Brain microvascular endothelial cell (primary cell): ENCODE data around the gene RXRB.

Source experiments
- DNase-seq: peaks from one replicate; pipeline ENCODE4 v3.0.0-alpha.2; 2020
- H3K27ac ChIP-seq: fragments of 250-450 bp; sonication (Bioruptor Pico); 2 replicates; pipeline ENCODE4 v1.5.1; 2020; ENCODE audit warnings: mild to moderate bottlenecking, moderate library complexity
- H3K27me3 ChIP-seq: fragments of 250-450 bp; sonication (Bioruptor Pico); replicated peaks from 2 replicates; pipeline ENCODE4 v1.5.1; 2020; ENCODE audit warnings: mild to moderate bottlenecking
- H3K36me3 ChIP-seq: fragments of 250-450 bp; sonication (Bioruptor Pico); replicated peaks from 2 replicates; pipeline ENCODE4 v1.5.1; 2020; ENCODE audit warnings: mild to moderate bottlenecking
- H3K4me3 ChIP-seq: 2 replicates; pipeline ENCODE4 v1.5.1; 2011; ENCODE audit warnings: low read depth, mild to moderate bottlenecking, control low read depth, low read length, moderate library complexity
- in situ Hi-C: cut with HindIII; loops from 2 replicates; pipeline ENCODE4 v1.10.0; 2017; ENCODE audit warnings: low sequenced_read_pairs, low pct_ligation_motif_present
- TF ChIP-seq, protein P1 (sequence below): IDR thresholded peaks from 2 replicates; pipeline ENCODE4 v1.5.1; 2011; ENCODE audit warnings: low read depth, mild to moderate bottlenecking, moderate library complexity, low read length, control low read depth, inconsistent platforms; ENCODE audit errors: missing control alignments

The RXRB gene

DNA sequence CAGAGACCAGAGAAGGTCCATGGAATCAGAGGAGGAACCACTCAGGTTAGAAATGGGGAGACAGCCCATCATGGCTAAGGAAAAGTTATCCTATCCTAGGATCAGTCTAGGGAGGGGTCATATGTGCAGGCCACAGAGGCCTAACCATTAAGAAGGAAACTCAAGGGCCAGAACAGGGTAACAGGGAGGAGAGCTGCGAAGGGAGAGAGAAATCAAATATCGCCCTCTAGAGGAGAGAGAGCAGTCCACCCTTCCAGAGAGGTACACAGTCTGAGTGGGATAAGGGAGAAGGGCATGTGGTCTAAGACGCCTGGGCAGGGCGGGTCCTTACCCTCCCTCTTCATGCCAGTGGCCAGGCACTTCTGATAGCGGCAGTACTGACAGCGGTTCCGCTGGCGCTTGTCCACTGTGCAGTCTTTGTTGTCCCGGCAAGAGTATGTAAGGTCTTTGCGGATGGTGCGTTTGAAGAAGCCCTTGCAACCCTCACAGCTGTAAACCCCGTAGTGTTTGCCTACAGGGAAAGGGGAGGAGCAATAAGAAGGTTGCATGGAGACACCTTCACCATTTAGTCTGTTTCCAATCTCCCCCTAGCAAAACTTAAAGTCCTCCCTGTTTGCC, 2.9 kb downstream of the RXRB start:
- TF ChIP-seq, protein P1, sequence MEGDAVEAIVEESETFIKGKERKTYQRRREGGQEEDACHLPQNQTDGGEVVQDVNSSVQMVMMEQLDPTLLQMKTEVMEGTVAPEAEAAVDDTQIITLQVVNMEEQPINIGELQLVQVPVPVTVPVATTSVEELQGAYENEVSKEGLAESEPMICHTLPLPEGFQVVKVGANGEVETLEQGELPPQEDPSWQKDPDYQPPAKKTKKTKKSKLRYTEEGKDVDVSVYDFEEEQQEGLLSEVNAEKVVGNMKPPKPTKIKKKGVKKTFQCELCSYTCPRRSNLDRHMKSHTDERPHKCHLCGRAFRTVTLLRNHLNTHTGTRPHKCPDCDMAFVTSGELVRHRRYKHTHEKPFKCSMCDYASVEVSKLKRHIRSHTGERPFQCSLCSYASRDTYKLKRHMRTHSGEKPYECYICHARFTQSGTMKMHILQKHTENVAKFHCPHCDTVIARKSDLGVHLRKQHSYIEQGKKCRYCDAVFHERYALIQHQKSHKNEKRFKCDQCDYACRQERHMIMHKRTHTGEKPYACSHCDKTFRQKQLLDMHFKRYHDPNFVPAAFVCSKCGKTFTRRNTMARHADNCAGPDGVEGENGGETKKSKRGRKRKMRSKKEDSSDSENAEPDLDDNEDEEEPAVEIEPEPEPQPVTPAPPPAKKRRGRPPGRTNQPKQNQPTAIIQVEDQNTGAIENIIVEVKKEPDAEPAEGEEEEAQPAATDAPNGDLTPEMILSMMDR: peak; percentile 81
- H3K4me3 ChIP-seq: no peak overlapping the region
- no peak overlapping the region for H3K27ac ChIP-seq

DNA sequence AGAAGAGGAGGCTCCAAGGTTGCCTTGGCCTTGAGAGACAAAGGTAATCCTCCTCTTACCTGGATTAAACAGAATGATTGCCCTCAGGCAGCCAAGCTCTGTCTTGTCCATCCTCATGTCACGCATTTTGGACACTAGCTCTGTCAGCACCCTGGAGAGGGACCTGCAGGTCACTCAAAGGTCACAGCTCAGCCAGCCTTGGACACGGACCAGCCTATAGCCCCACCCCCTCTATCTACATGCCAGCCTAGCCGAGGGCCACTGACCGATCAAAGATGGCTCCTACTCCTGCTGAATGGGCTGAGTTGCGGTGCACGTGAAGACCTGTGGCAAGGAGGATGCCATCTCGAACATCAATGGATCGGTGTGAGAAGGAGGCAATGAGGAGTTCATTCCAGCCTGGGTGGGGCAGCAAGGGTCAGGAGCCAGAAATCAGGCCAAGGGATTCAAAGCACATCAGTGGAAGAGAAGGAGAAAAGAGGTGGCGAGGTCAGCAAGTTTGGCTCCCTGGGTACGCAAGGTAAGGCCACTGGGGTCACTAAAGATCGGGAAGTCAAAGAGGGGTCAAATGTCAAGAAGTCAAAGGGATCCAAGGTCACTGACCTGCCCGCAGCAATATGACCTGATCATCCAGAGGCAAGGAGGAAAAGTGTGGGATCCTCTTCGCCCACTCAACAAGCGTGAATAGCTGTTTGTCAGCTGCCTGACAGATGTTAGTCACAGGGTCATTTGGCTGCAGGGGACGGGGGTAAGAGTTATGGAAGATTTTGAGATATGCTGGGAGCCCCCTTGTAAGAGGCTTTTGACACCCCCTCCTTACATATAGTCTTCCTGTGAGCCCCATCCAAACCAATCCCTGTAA, 4.9 kb downstream of the RXRB start:
- TF ChIP-seq, protein P1: no peak
- Histone ChIP-seq H3K4me3 (no peak overlapping the region), H3K27me3 (peaks cover 20% of the 10 kb centered on the region), H3K27ac (no peak overlapping the region), H3K36me3 (peaks cover 31% of the 10 kb centered on the region)
- in situ Hi-C loops: no loop called here
- DNase-seq: no peak

More for the DNA sequence above, 2.9 kb downstream of the RXRB start:
- Histone ChIP-seq H3K27me3 (peaks cover 3% of the 10 kb centered on the region), H3K36me3 (peaks cover 44% of the 10 kb centered on the region)
- peak; percentile 61 for DNase-seq
- in situ Hi-C loops: no loop called here

DNA sequence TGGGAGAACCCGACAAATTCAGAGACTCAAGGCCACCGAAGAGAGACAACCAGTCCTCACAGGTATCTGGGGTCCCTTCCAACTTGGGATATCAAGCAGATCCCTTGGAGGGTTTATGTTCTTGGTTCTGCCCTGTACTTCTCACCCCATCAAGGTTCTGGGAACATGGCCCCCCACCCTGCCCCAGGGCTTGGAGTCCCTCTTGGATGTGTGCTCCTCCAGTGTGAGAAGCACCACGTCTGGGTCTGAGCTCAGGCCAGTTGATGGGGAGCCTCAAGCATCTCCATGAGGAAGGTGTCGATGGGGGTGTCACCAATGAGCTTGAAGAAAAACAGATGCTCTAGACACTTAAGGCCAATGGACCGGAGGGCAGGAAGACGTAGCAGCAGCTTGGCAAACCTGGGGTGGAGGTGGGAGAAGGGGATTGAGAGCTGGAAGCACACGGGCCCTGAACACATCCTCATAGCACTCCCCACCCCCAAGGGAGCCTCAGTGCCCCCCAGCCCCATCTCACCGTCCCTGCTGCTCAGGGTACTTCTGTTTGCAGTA, 6.0 kb downstream of the RXRB start:
- TF ChIP-seq, protein P1: no peak
- peaks cover 31% of the 10 kb centered on the region for H3K36me3 ChIP-seq
- no peak overlapping the region for H3K4me3 ChIP-seq
- peaks cover 20% of the 10 kb centered on the region for H3K27me3 ChIP-seq
- no peak for DNase-seq
- H3K27ac ChIP-seq: no peak overlapping the region
- in situ Hi-C loops: no loop called here

DNA sequence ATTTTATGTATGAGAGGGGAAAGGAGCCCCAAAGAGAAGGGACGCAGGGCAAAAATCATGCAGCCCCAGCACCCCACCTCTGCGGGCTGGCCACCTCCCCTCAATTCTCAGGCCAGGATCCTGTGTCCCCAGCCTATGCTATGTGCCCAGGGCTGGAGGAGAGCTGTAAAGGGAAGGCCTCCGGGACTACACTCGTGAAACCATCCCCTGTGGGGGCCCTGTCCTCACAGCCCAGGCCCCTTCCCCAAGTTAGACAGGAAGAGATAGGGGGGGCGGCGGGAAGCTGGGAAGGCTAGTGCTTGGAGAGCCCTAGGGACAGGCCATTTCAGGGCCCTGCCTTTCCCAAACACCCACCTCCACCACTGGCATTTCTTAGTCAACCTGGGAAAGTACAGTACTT, 6.8 kb downstream of the RXRB start:
- DNase-seq: no peak
- in situ Hi-C loops: no loop called here
- Histone ChIP-seq H3K36me3 (peaks cover 31% of the 10 kb centered on the region), H3K4me3 (no peak overlapping the region), H3K27me3 (peaks cover 20% of the 10 kb centered on the region), H3K27ac (no peak overlapping the region)
- TF ChIP-seq, protein P1: no peak

DNA sequence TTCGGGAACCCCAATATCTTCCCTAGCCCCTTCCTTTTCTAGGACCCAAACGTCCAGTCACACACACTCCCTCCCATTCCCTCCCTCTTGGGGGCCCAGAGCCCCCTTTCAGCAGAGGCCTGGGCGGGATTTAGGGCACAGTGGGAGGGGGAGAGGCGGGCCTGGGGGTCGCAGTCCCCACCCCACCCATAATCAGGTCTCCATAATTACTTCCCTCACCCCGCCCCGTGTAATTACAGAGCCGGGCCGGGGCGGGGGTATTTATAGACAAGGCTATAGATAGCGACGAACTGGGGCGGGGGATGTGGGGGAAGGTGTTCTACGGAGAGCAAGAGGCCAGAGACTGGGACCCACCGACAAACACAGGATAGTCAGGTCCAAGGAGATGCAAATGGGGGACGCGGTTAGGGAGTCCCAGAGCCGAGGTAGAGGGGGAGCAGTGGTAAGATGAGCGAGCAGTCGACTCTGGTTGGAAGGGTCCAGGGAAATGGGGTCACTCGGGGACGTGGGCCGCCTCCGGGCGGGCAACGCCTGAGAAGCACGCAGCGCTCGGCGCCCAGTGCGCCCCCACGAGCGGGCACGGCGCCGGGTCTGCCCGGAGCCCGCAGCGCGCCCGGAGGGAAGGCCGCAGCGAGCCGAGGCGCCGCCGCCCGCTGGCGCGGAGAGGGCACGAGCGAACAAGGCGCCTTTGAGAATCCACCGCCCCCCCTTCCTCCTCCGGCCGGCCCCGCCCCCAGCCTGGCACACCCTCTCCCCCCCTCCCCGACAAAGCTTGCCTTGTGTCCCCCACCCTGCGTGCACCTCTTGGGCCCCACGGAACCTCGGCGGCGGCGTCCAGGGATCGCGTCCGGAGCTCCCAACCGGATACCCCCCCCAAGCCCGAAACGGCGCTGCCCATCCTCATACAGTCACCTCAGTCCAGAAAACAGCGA, 7.5 kb downstream of the RXRB start:
- peaks cover 20% of the 10 kb centered on the region for H3K27me3 ChIP-seq
- no peak for DNase-seq
- no peak overlapping the region for H3K27ac ChIP-seq
- in situ Hi-C loops: no loop called here
- peaks cover 31% of the 10 kb centered on the region for H3K36me3 ChIP-seq
- TF ChIP-seq, protein P1: no peak
- H3K4me3 ChIP-seq: peak overlapping the region; percentile 31
